Transverse colon (tissue), 3 donors: ENCODE results near the gene SERGEF.

Experiments
- CTCF ChIP-seq, 5 experiments: fragments of 200-600 bp in 3 of 5; fragments of 450-650 bp in 2 of 5; sonication (generic) in 3 of 5; IDR thresholded peaks; 1 replicate in 2 of 5; 2 replicates in 3 of 5; pipeline ENCODE4 v1.5.1; 2016 to 2017; ENCODE audit warnings: antibody characterized with exemption in 5 of 5, inconsistent platforms in 3 of 5, mild to moderate bottlenecking in 2 of 5, moderate library complexity in 1 of 5
- EP300 ChIP-seq: sonication (generic); formaldehyde crosslinking; IDR thresholded peaks from one replicate; pipeline ENCODE4 v1.6.1; 2017; ENCODE audit warnings: antibody characterized with exemption, low read depth
- POLR2A ChIP-seq: fragments of 450-650 bp; IDR thresholded peaks from one replicate; pipeline ENCODE4 v1.6.1; 2016; ENCODE audit warnings: antibody characterized with exemption, mild to moderate bottlenecking, moderate library complexity

- TF ChIP-seq CTCF (IDR thresholded peaks at IDR 0.05) (no peak), POLR2A (no peak), EP300 (no peak)
These were observed 89.6 kb downstream of the SERGEF start for GRCh38 chr11:17923217-17923616.
